Stimulated activated CD4-positive, alpha-beta T cell treated with anti-CD3 and anti-CD28 coated beads, Interleukin-4, amount 100 ng/mL, for 1 hour (primary cell): ENCODE data around the gene USP49.
"Not testable (repeated sequence)": the region's sequence is repeated elsewhere in the genome, so short reads cannot be mapped to it uniquely, and the experiment has no call there.

ENCODE experiments used
- DNase-seq: peaks from one replicate; pipeline ENCODE4 v3.0.0-alpha.2; 2020

Gene USP49

DNA sequence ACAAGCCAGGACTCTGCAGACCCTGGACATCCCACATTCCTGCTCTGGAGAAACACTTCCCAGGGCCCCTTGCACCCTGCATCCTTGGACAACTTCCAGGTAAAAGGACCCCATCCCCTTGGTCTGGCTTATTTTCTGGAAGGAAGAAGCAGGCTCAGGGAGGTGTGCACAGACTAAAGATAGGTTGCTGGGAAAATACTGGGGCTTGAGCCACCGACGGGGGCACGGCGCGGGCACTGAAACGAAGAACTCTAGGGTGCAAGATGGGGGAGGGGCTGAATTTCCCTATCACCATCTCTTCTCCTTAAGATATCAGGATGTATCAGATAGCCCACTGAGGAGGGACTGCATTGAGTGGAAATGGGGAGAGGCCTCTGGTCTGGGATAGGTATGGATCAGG, 116.3 kb downstream of the USP49 start:
- no peak for DNase-seq

DNA sequence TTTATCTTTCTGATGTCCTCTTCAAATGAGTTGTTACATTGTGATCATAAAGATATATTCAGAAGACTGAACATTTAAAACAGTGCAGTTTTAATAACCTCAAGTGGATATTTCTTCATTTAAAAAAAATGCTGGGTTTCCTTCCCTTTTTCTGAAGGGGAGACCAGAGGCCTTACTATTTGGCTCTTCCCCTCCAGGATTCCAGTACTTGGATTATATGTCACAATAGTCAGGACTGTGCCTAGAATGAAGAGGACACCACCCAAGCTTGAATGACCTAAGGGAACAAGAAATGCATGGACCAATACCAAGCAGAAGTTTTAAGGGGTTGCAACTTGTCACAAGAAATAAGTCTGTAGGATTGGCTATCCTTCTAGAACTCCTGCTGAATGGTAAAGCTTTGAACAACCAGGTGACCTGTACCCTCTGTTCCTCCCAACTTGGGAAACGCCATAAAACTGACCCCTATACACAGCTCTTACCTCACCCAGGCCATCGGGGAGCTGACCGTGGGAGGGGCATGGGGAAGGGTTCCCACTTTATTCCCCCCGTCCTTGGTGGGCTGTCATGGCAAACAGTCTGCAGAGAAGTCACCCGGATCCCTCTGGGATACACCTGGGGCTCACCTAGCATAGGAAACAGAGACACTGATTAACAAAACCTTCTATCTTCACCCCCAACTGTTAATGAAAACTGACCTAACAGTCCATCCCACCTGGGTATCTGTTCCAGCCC, 117.5 kb downstream of the USP49 start:
- no peak for DNase-seq

DNA sequence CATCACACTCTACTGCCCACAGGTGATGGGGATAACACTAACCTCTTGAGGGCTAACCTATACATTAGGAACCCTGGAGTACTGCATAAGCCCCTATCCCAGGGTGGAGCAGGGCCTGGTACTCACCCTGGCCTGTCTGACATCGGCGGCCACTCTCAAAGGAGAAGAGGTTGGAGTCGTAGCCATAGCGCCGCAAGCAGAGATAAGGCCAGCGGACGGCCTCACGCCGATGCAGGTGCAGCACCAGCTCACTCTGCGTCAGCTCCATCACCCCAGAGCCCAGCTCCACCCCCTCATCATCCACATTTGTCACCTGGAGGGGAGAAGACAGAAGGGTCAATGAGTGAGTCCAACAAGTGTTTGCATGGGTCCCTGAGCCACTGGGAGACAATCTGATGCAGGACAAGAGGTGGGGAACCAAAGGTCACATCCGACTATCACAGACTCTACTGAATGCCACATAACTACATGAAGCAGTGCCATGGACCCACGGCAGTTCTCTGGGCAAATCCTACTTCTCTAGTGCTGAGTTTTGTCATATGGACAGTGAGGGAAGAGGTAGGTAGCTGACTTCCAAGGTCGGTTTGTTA, 119.8 kb downstream of the USP49 start:
- DNase-seq: no peak

DNA sequence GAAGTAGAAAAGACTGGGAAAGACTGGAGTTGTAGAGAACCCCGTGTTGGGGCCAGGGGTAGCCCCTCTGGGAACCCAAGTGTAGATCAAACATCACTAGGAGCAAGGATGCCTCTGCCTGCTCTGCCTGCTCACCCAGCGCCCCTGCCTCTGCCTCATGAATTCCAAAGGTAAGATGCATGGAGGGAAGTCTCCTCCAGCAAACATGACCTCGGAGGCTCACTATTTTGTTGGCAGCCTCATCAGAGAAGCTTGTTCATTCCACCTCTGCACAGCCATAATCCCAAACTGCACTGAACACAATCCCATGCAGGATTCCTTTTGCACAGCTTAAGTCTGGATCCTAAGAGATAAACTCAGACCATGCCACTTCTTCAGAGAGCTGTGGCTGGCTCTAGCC, 120.3 kb downstream of the USP49 start:
- no peak for DNase-seq

DNA sequence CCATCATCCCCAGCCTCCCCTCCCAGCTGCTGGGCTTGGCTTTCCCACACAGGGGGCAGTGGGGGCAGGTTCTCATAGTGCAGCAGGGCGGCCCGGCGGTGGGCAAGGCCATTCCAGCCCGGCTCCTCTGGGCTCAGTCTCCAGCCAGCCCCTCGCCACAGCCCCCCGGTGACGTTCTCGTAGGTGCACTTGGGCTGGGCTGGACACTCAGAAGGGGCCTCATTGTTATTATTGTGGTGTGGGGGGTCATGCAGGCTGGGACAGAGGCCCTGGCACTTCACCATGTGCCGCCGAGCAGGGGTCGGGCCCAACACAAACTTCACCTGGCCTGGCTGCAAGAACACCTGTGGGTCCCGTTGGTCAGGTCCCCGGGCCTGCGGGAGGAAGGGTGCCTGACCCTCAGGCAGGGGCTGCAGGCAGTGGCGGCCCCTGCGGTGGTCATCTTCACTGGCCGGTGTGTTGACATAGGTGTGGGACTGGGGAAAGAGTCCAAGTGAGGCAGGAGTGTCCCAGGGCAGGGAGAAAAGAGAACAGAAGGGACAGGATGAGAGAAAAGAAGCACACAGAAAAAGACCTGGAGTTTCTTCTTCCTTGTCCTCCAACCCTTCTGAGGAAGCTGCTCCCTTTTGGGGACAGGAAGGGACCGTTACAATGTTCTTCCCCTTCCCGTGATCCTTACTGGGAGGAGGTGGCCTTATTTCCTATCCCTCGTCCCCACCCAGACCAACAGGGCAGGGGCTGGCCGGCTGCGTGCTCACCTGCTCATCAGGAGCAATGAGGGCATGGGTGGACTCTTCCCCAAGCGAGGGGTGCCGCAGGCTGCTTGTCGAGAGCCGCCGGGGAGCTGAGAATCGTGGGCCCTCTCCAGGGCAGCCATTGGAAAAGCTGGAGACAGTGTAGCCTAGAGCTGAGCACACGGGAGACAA, 123.9 kb downstream of the USP49 start:
- DNase-seq: no peak

DNA sequence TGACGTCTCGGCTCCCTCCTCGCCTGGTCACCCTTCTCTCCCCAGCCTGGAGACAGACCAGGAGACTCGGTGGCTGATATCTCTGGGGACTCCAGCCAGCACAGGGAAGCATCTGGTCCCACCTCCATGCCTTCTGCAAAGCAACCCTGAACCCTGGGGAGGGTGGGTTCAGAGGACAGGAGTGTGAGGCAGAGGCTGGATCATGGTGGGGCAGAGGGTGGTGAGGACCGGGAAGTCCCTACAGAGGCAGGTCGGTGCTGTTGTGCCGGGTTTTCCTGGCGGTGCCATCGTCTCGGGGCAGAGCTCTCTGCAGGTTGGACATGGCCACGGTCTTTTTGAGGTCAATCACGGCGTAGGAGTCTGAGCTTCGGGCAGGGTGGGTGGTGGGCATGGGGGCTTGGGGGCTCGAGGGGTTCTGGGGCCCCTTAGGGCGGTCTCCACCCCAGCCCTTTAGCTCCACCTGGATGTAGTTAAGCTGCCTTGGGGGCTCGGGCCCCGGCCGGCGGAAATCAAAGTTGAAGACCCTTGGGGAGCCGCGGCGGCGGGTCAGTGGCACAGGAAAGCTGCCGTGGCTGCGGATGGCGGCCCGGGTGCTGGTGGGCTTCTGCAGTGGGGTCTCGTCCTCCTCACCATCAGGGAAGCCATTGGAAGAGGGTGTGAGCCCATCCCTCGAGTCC, 124.7 kb downstream of the USP49 start:
- DNase-seq: no peak

DNA sequence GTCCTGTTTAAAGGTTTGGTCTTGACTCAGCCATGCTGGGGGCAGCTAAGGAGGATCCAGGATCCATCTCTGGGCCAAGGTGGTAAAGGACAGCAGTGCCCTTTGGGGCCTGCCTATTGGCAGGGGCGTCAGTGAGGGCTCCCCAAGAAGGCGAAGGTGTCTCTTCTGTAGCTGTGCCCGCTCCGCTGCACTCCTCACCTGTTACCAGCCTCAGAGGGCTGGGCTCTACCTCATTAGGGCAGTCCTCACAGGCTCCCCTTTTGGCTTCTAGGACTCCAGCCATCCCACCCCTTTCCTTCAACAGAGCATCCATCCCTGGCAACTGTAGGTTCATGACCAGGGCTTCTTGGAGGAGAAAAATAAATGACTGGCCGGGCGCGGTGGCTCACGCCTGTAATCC, 125.8 kb downstream of the USP49 start:
- no peak for DNase-seq

DNA sequence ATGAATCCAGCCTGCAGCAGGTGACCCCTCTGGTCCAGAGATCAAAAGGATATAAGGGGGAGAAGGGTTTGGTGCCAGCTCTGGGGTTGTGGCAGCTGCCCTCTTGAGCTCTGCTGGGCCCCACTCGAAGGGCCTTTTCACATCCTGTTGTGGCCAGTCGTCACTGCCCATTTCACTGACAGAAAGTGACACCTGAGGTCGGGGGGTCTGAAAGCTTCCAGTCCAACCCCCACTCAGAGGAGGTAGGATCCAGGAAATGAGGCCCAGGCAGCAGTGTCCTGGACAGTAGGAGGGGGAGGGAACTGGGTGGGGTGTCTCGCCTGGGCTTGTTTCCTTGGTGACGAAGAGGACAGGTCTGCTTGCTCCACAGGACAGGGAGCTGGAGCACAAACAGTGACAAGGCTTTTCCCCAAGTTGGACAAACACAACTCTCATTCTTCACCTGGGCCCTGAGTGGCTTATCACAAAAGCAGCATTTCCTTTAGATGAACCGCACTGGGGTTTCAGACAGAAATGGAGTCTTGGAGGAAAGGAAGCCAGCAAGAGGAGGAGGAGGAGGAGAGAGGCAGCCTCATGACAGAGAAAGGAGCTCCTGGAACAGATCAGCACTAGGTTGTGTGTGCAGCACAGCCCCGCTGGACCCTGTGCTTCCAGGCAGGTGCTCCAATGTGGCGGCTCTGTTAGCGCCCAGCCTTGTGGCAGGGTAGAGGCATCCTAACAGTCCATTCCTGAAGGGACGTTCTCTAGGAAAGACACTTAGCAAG, 126.4 kb downstream of the USP49 start:
- no peak for DNase-seq

DNA sequence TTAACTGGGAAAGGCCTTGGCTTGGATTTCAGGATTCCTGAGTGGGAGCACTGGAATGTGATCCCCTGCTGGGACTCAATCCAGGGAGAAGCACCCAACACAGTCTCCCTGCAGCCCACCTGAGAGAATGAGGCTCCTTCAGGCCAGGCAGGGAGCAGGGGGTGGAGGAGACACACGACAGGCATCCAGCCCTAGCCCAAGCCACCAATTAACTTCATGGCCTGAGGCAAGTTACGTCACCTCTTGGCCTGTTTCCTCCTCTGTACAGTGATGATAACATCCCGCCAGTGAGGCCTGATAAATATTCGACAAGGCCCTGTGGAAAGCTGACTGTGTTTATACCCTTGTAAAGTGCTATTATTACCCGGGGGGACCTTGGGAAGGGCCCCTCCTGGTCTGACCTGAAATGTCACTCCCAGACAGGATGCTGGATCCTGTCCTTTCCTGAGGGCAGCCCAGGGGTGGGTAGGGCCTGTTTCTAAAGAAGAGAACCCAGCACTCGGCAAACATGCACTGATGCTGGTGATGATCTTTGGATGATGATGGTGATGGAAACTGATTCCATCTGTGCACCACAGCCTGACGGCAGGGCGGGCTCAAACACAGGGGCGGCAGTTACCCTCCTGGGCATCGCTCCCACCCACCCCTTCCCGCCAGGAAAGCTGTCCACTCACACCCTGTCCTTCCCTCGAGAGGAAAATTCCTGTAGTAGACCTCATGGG, 127.9 kb downstream of the USP49 start:
- DNase-seq: no peak

DNA sequence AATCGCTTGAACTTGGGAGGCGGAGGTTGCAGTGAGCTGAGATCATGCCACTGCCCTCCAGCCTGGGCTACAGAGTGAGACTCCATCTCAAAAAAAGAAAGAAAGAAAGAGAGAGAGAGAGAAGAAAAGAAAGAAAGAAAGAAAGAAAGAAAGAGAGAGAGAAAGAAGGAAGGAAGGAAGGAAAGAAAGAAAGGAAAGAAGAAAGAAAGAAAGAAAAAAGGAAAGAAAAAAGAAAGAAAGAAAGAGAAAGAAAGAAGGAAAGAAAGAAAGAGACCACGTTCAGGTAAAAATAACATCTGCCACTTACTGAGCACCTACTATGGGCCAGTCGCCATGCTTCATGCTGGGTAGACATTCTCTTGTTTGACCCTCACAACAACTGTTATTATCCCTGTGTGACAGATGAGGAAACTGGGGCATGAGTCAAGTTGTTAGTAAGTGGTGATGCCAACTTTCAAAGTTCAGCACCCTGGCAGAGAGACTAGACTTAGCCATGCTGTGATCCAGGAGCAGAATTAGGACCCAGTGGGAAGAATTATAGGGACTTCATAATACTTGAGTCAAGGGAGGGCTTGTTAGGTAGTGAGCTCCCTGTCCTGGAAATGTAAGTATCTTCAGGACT, 129.0 kb downstream of the USP49 start:
- DNase-seq: not testable (repeated sequence)

DNA sequence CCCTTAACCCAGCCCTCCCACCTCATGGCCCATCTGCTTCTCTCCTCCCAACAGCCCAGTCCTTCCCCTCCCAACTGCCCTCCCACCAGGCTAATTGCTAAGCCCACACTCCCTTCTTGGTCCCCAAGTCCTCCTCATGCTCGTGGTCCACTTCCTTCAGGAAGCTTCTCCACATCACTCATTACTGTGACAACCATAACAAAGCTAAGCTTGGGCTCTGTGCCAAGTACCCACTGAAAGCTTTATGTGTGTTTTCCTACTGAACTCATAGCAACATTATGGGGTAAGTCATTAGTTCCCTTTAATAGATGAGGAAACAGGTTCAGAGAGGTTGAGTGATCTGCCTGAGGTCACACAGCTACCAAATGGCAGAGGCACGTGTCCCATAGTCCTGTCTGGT, 131.7 kb downstream of the USP49 start:
- no peak for DNase-seq

DNA sequence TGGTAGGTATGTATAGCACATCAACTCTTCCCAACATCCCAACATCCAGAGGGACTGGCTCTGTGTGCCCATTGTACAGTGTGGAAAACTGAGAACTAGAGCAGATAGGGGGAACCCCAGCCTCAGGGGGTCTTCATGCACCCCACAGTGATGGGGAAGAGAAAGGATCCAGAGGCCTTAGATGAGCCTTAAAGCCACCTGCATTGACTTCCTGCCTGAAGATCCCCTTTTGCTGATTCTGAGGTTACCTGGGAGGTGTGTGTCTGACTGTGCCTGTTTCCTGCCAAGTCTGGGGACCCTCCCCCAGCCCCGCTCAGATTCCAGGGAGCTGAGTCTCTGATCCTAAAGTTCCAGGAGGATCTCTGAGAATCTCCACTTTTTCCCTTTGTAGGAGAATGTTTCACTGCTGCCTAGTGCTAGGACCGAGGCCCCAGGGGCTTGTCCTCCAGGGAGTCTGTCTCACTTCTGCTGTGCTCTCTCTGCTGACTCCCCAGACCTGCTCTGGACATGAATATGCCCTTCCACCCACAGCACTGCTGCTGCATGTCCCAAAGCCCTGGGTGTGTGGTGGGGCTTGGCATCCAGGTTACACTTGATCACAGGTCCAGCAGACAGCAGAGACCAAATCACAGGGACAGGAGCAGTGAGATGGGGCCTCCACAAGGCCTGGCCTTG, 135.1 kb downstream of the USP49 start:
- no peak for DNase-seq

DNA sequence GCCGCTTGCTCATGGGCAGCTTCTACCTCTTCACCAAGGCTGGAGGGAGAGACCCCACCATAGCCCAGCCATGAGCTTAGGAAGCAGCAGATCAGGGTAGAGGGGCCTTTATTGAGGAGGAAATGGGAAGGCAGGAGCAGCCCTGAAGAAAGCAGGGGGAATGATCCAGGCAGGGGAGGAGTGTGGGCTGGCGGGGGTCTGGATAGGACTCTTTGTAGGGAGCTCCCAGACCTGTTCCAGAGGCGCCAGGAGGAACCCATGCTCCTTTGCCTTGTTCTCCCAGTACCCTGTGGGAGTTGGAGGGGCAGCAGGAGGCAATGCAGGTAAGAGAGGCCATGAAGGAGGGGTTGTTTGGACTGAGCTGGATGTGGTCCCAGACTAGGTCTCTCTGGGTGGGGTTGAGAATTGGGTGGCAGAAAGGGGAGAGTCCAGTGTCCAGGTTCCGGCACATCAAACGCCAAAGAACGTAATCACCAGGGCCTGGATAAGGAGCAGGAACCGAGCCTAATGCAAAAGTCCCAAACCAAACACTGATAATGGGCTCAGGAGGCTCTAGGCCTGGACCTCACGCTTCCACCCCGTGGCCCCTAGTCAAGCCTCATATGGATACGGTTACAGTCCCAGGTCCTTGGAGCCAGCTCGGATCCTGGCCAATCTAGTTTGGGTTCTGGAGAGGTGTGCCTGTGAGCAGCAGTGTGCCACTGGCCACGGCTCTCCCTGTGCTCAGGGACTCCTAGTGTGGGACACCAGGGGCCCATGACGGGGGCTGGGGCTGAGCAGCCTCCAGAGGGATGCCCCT, 135.9 kb downstream of the USP49 start:
- no peak for DNase-seq

DNA sequence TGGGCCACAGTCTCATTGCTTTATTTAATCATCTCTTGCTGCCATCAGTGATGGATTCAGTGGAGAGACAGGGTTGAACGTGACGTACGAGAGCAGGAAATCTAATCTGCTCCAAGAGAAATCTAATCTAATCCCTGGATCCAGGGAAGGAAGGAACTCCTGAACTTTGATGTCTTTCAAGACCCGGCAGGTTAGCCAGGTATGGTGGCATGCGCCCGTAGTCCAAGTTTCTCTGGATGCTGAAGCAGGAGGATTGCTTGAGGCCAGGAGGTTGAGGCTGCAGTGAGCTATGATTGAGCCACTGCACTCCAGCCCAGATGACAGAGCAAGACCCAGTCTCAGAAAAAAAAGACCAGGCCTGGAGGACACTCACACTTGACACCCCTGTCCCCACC, 136.5 kb downstream of the USP49 start:
- no peak for DNase-seq

DNA sequence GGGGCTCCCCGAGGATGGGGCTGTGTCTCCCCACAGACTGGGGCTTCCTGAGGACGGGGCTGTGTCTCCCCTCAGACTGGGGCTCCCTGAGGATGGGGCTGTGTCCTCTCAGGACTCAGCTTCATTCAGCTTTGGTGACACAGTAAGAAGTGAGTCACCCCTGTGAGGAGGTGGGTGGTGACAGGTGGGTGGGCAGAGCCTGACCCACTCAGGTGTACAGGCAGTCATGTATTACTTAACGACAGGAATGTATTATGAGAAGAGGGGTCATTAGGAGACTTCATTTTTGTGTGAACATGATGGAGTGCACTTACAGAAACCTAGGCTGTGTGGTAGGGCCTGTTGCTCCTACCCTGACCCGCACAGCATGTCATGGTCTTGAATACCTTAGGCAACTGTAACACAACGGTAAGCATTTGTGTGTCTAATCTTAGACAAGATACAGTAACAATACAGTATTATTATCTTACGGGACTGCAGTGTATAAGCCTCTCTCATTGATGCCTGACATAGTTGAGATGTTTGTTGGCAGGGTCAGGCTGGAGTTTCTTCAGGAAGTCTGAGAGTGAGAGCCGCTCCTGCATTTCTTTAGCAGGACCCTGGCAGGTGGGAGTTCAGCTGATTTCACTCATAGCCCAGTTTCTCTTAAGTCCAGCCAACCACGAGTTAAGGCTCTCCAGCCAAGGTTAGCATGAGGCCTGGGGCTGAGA, 137.1 kb downstream of the USP49 start:
- DNase-seq: no peak

DNA sequence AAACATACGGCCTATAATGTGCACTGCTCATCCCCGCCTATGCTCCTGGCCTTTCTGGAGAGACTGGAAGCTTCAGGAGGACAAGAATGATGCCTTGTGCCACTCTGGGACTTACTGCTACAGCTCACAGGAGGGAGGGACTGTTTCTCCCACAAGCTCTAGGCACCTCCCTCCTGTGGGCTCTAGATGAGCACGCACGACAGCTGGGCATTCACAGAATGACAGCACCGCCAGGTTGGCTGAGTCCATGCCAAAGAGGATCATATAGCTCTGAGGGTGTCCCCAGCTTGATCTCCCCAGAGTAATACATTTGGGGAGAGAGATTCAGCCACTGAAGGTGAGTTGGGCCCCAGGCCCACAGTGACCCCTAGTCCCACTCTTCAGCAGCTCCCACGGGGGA, 137.9 kb downstream of the USP49 start:
- DNase-seq: no peak

DNA sequence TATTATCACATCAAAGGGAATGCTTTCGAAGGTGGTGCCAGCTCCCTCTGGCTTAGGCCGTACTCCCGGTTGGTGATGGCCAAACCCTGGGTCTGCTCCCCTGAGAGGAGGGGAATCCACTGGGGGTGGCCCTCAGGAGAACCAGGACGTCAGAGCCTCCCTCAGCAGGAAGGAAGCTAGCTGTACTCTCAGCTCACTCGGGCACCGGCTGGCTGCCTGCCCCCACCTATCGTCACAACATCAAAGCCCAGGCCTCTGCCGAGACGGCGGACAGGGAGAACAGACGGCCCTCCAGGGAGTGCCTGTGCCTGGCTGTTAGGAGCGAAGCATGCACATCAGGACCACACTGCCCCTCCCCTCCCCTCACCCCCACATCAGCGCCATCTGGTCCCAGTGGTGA, 138.8 kb downstream of the USP49 start:
- no peak for DNase-seq

DNA sequence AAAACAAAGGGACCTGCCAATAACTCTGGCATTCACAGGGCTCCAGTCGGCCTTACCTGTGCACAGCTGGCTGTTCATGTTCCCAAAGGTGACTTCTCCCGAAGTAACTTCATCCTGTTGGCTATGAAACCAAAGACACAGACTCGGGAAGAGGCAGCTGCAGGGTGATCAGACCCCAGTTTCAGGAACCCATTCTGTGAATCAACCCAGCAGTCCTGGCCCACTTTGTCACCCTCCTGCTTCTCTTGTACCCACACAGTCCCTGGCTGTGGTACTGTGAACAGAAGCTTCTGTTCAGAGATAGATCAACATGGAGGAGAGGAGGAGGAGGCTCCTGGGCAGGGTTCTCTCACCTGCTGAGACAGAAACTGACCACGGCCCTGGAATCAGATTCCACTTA, 139.3 kb downstream of the USP49 start:
- DNase-seq: no peak

DNA sequence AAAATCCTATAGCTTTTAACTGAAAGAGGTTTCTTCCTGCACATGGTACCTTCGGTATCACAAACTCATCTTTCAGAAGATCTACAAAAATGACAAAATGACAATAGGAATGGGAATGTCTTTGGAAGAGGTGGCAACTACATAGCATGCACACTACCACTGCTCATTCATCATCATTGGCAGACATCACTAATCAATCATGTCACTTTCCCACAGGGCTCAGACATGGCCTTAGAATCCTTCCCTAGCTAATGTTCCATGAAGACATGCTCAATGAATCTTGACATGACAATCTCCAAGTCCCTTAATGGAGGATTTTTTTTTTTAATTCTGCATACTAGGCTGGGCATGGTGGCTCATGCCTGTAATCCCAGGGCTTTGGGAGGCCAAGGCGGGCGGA, 144.8 kb downstream of the USP49 start:
- no peak for DNase-seq
